Ishikawa (cell line): ENCODE results near the gene CLNK.

Experiments used
- CEBPB ChIP-seq: IDR thresholded peaks from 2 replicates; pipeline ENCODE4 v1.6.1; 2012
- CREB1 ChIP-seq: IDR thresholded peaks from 2 replicates; pipeline ENCODE4 v1.6.1; 2012; ENCODE audit warnings: low read depth
- EGR1 ChIP-seq: IDR thresholded peaks from 2 replicates; pipeline ENCODE4 v1.6.1; 2012
- EP300 ChIP-seq: IDR thresholded peaks from 2 replicates; pipeline ENCODE4 v1.6.1; 2012; ENCODE audit warnings: borderline replicate concordance
- FOXM1 ChIP-seq: IDR thresholded peaks from 2 replicates; pipeline ENCODE4 v1.6.1; 2012; ENCODE audit warnings: low read depth, borderline replicate concordance
- NFIC ChIP-seq: IDR thresholded peaks from 2 replicates; pipeline ENCODE4 v1.6.1; 2012
- RAD21 ChIP-seq: IDR thresholded peaks from 2 replicates; pipeline ENCODE4 v1.6.1; 2012; ENCODE audit warnings: low read depth
- TAF1 ChIP-seq: IDR thresholded peaks from 2 replicates; pipeline ENCODE4 v1.6.1; 2012; ENCODE audit warnings: low read depth, mild to moderate bottlenecking
- TCF12 ChIP-seq: IDR thresholded peaks from 2 replicates; pipeline ENCODE4 v1.6.1; 2012; ENCODE audit warnings: low read depth
- TEAD4 ChIP-seq: IDR thresholded peaks from 2 replicates; pipeline ENCODE4 v1.6.1; 2012
- YY1 ChIP-seq: IDR thresholded peaks from 2 replicates; pipeline ENCODE4 v1.6.1; 2012; ENCODE audit warnings: low read depth
- ZBTB7A ChIP-seq: IDR thresholded peaks from 2 replicates; pipeline ENCODE4 v1.6.1; 2012; ENCODE audit warnings: low read depth
- TF ChIP-seq, protein P1 (sequence below): IDR thresholded peaks from 2 replicates; pipeline ENCODE4 v1.6.1; 2012; ENCODE audit warnings: low read depth, mild to moderate bottlenecking
- TF ChIP-seq, protein P2 (sequence below): IDR thresholded peaks from 2 replicates; pipeline ENCODE4 v1.6.1; 2012
- TF ChIP-seq, protein P3 (sequence below): IDR thresholded peaks from 2 replicates; pipeline ENCODE4 v1.6.1; 2012

CLNK gene

DNA sequence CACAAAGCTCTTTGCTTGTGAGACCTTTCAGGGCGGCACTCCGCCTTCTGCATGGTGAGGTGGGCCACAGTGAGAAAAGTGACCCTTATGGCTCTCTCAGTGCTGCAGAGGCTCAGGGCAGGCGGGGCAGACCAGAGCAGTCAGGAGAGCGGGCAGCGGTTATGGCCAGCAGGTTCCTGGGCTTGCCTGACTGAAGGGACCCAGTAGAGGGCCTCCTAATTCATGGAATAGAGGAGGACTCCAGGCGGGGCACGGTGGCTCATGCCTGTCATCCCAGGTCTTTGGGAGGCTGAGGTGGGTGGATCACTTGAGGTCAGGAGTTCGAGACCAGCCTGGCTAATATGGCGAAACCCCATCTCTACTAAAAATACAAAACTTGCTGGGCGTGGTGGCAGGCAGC lies 91.4 kb downstream of the CLNK start:
- TF ChIP-seq TAF1 (no peak), TEAD4 (no peak), YY1 (no peak), FOXM1 (no peak), CEBPB (no peak), ZBTB7A (no peak)
- TF ChIP-seq, protein P1, sequence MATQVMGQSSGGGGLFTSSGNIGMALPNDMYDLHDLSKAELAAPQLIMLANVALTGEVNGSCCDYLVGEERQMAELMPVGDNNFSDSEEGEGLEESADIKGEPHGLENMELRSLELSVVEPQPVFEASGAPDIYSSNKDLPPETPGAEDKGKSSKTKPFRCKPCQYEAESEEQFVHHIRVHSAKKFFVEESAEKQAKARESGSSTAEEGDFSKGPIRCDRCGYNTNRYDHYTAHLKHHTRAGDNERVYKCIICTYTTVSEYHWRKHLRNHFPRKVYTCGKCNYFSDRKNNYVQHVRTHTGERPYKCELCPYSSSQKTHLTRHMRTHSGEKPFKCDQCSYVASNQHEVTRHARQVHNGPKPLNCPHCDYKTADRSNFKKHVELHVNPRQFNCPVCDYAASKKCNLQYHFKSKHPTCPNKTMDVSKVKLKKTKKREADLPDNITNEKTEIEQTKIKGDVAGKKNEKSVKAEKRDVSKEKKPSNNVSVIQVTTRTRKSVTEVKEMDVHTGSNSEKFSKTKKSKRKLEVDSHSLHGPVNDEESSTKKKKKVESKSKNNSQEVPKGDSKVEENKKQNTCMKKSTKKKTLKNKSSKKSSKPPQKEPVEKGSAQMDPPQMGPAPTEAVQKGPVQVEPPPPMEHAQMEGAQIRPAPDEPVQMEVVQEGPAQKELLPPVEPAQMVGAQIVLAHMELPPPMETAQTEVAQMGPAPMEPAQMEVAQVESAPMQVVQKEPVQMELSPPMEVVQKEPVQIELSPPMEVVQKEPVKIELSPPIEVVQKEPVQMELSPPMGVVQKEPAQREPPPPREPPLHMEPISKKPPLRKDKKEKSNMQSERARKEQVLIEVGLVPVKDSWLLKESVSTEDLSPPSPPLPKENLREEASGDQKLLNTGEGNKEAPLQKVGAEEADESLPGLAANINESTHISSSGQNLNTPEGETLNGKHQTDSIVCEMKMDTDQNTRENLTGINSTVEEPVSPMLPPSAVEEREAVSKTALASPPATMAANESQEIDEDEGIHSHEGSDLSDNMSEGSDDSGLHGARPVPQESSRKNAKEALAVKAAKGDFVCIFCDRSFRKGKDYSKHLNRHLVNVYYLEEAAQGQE: no peak
- TF ChIP-seq, protein P2, sequence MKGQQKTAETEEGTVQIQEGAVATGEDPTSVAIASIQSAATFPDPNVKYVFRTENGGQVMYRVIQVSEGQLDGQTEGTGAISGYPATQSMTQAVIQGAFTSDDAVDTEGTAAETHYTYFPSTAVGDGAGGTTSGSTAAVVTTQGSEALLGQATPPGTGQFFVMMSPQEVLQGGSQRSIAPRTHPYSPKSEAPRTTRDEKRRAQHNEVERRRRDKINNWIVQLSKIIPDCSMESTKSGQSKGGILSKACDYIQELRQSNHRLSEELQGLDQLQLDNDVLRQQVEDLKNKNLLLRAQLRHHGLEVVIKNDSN: no peak

DNA sequence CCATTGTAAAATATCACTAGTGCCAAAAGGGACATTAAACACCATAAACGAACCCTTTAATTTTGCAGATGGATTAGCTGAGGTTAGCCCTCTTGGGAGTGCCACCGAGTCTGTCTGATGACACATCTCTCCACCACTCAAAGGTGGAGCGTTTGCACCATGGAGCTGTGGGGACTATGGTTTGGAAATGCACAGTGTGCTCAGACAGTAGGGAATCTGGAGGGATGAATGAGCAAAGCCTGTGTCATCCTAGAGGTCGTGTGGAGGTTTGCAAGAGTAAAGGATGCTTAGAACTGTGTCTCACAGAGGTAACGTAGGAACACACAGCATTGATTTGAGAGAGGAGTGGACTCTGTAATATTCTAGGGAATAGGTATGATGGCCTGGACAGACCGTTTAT lies 93.7 kb downstream of the CLNK start:
- TF ChIP-seq, protein P3, sequence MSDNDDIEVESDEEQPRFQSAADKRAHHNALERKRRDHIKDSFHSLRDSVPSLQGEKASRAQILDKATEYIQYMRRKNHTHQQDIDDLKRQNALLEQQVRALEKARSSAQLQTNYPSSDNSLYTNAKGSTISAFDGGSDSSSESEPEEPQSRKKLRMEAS: no peak
- TF ChIP-seq NFIC (no peak), RAD21 (no peak), FOXM1 (no peak), TEAD4 (no peak), CEBPB (no peak), ZBTB7A (no peak), EGR1 (no peak)
- TF ChIP-seq, protein P1: no peak
- TF ChIP-seq, protein P2: no peak

DNA sequence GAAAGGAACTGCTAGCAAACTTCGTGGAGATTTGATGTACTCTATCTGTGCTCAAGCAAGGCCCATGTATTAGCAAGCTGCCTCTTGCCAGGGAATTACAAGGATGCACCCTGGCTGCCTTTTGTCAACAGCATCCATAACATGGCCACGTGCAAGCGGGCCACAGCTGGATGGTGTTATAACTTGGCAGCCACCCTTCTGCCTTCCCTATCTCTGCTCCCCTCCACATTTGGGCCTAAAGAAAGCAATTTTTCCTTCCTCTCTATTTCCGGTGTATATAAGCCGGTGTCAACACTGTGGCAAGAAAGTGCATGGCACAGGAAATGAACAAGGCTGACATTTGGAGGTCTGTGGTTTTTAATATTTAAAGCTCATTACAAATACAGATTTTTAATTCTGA lies 94.8 kb downstream of the CLNK start:
- no peak for TF ChIP-seq NFIC
- no peak for TF ChIP-seq CEBPB
- TF ChIP-seq TCF12: no peak
- no peak for TF ChIP-seq TAF1
- TF ChIP-seq, protein P1: no peak
- TF ChIP-seq EGR1: no peak
- TF ChIP-seq, protein P2: no peak
- no peak for TF ChIP-seq FOXM1
- TF ChIP-seq ZBTB7A: no peak
- no peak for TF ChIP-seq YY1
- TF ChIP-seq EP300: no peak
- TF ChIP-seq, protein P3: no peak
- no peak for TF ChIP-seq RAD21
- TF ChIP-seq TEAD4: no peak

DNA sequence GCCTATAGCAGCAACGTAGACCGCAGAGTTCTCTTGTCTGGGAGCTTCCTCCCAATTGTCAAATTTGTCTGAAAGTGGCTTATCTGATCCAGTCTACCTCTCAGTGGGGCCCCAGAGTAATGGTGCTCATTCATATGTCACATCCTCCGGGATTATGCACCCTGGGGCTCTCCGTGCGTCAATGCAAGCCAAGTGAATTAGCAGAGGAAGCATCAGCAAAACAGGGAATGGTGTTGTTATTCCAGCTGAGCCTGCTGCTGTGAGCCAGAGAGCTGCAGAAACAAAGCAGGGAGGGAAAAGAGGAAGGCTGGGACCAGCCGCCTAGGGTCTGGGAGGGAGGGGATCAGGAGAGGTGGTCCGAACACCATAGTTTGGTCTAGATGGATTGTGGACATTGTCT lies 95.2 kb downstream of the CLNK start:
- TF ChIP-seq CREB1 (no peak), CEBPB (no peak), EGR1 (no peak), RAD21 (no peak), FOXM1 (no peak), NFIC (no peak), TEAD4 (no peak), ZBTB7A (no peak), TAF1 (no peak), EP300 (no peak), YY1 (no peak), TCF12 (no peak)
- TF ChIP-seq, protein P1: no peak
- TF ChIP-seq, protein P2: no peak
- TF ChIP-seq, protein P3: no peak
